HepG2 (cell line): ENCODE measurements around the gene ZNF275. TPM values are rescaled to one million over a fixed set of nuclear protein-coding genes. Genes with fewer than 3 reads are reported as not detected.

ENCODE experiments used
- ATAC-seq: fragments of 200-7000 bp; cut with Tn5 transposase; 3 replicates; pipeline ENCODE4 v1.9.1; 2020; ENCODE audit warnings: mild to moderate bottlenecking, moderate library complexity
- BruUV-seq: library from RNA; stranded (reverse); fragments of 400-500 nt; replicated peaks from 2 replicates; lab custom pipeline; 2021; lab: Mats Ljungman, UMichigan
- CTCF ChIA-PET: fragments of 300-600 bp; formaldehyde crosslinking; extraction: SDS; loops from one replicate; lab custom pipeline; 2021; ENCODE audit warnings: low total read pairs, inconsistent platforms, low intra/inter-chr PET ratio; lab: Yijun Ruan, JAX
- POLR2A ChIA-PET: fragments of 350-600 bp; sonication (Branson Sonifier 250); formaldehyde crosslinking; loops from one replicate; lab custom pipeline; 2020; ENCODE audit warnings: antibody characterized with exemption, inconsistent platforms; lab: Yijun Ruan, JAX
- DNase-seq: peaks from one replicate; pipeline ENCODE4 v3.0.0-alpha.2; 2015; ENCODE audit warnings: low spot score
- FAIRE-seq: peaks from 3 replicates; lab custom pipeline; 2011; peaks lifted over from hg19 to GRCh38; lab: Jason Lieb, UNC
- H2AFZ ChIP-seq: one replicate; pipeline ENCODE4 v1.6.1; 2011; ENCODE audit warnings: low read length, inconsistent platforms
- H3K27ac ChIP-seq: fragments of 300-600 bp; 3 replicates; pipeline ENCODE4 v1.8.0; 2011; ENCODE audit warnings: mixed run types, mild to moderate bottlenecking, mixed read lengths, low read length, inconsistent platforms; ENCODE audit not compliant: insufficient read depth; ENCODE audit errors: extremely low read length
- H3K27me3 ChIP-seq, 2 experiments: fragments of 200-600 bp in 1 of 2; 2 replicates in 1 of 2; 3 replicates in 1 of 2; pipeline versions ENCODE4 v1.6.0 to v1.8.0; 2011; ENCODE audit warnings: low read length in 2 of 2, mild to moderate bottlenecking in 2 of 2, moderate library complexity in 2 of 2, inconsistent platforms in 1 of 2; ENCODE audit not compliant: insufficient read depth in 2 of 2, control insufficient read depth in 1 of 2
- H3K36me3 ChIP-seq, 2 experiments: fragments of 200-600 bp in 1 of 2; replicated peaks in 1 of 2; 2 replicates in 1 of 2; 3 replicates in 1 of 2; pipeline versions ENCODE4 v1.5.1 to v1.8.0; 2011; ENCODE audit warnings: low read length in 2 of 2, inconsistent platforms in 1 of 2; ENCODE audit not compliant: insufficient read depth in 2 of 2, control insufficient read depth in 1 of 2
- H3K4me1 ChIP-seq: 2 replicates; pipeline ENCODE4 v1.5.1; 2012; ENCODE audit warnings: low read length, inconsistent platforms; ENCODE audit not compliant: insufficient read depth
- H3K4me2 ChIP-seq: 2 replicates; pipeline ENCODE4 v1.6.0; 2011; ENCODE audit warnings: low read depth, low read length, inconsistent platforms
- H3K4me3 ChIP-seq, 3 experiments: fragments of 200-600 bp in 1 of 3; sonication (generic), shearing (Covaris generic) in 1 of 3; replicated peaks in 1 of 3; 2 replicates each; pipeline ENCODE4 v1.5.1; 2011 to 2016; ENCODE audit warnings: low read length in 3 of 3, inconsistent platforms in 2 of 3, low read depth in 2 of 3, mild to moderate bottlenecking in 2 of 3, control low read depth in 1 of 3, mixed read lengths in 1 of 3; ENCODE audit not compliant: insufficient read depth in 1 of 3
- H3K79me2 ChIP-seq: one replicate; pipeline ENCODE4 v1.6.1; 2011; ENCODE audit warnings: low read length, inconsistent platforms; ENCODE audit not compliant: insufficient read depth
- H3K9ac ChIP-seq: 2 replicates; pipeline ENCODE4 v1.6.0; 2011; ENCODE audit warnings: mild to moderate bottlenecking, low read depth, low read length, inconsistent platforms; ENCODE audit not compliant: insufficient read depth
- H3K9me3 ChIP-seq: 2 replicates; pipeline ENCODE4 v1.5.1; 2012; ENCODE audit warnings: mild to moderate bottlenecking, low read length
- H4K20me1 ChIP-seq: 2 replicates; pipeline ENCODE4 v1.6.0; 2011; ENCODE audit warnings: inconsistent platforms, mild to moderate bottlenecking, low read length, moderate library complexity; ENCODE audit not compliant: insufficient read depth
- ADNP ChIP-seq: sonication (generic); formaldehyde crosslinking; IDR thresholded peaks from 2 replicates; pipeline ENCODE4 v1.4.0; 2020; ENCODE audit warnings: missing genetic modification reagents
- CHD2 ChIP-seq: IDR thresholded peaks from 2 replicates; pipeline ENCODE4 v1.6.1; 2011; ENCODE audit warnings: low read depth, low read length, improper control_type of control experiment
- EEA1 ChIP-seq: sonication (generic); formaldehyde crosslinking; IDR thresholded peaks from 2 replicates; pipeline ENCODE4 v1.5.1; 2020; ENCODE audit warnings: mild to moderate bottlenecking, missing genetic modification reagents, borderline replicate concordance
- FOXA1 ChIP-seq, 2 experiments: fragments of 450-650 bp in 1 of 2; sonication (generic) in 1 of 2; formaldehyde crosslinking in 1 of 2; IDR thresholded peaks; 2 replicates each; pipeline versions ENCODE4 v1.4.0 to v1.6.1; 2016 to 2020; ENCODE audit warnings: missing genetic modification reagents in 1 of 2
- MED13 ChIP-seq: sonication (generic); formaldehyde crosslinking; IDR thresholded peaks from 2 replicates; pipeline ENCODE4 v1.5.0; 2020; ENCODE audit warnings: missing genetic modification reagents
- ZIK1 ChIP-seq: sonication (generic); formaldehyde crosslinking; IDR thresholded peaks from 2 replicates; pipeline ENCODE4 v1.5.0; 2020; ENCODE audit warnings: mild to moderate bottlenecking, low read depth, missing genetic modification reagents, borderline replicate concordance
- ZNF274 ChIP-seq: sonication (generic); formaldehyde crosslinking; IDR thresholded peaks from 2 replicates; pipeline ENCODE4 v1.5.1; 2020; ENCODE audit warnings: mild to moderate bottlenecking, missing genetic modification reagents
- WGBS: methylation state at CpG from one replicate; pipeline ENCODE4 v1.1.6; 2017; ENCODE audit warnings: low lambda C conversion rate; 5-methylcytosine and 5-hydroxymethylcytosine counted together
- in situ Hi-C: cut with HindIII; loops from 2 replicates; pipeline ENCODE4 v1.10.0; 2017; ENCODE audit warnings: low pct_unique_long_range_greater_than_20kb; ENCODE audit not compliant: extremely low pct_ligation_motif_present
- intact Hi-C: fragments of 100-400 bp; cut with micrococcal nuclease; formaldehyde crosslinking; loops from one replicate; pipeline ENCODE4 v1.10.0; 2022; ENCODE audit not compliant: unreplicated experiment
- polyA plus RNA-seq, 8 experiments: library from polyadenylated mRNA; depleted of rRNA in 3 of 8; stranded (reverse) in 7 of 8; unstranded in 1 of 8; fragments of >200 nt; fragmentation: Illumina TruSeq in 4 of 8; extraction: Trizol in 4 of 8; gene quantifications; 2 replicates each; pipeline versions ENCODE4 v1.2.1 to v1.2.3, GENCODE V29; 2011 to 2016; ENCODE audit warnings: low read depth in 4 of 8, missing spikeins in 1 of 8, mixed read lengths in 1 of 8; ENCODE audit not compliant: insufficient read depth in 1 of 8
- total RNA-seq, 5 experiments: library from RNA; depleted of rRNA; stranded (reverse); fragments of >200 nt; fragmentation: Illumina TruSeq; extraction: Trizol; gene quantifications; 2 replicates each; pipeline ENCODE4 v1.2.3, GENCODE V29; 2016; ENCODE audit warnings: low read depth in 1 of 5
- TF ChIP-seq, protein P1 (sequence below): sonication (generic); formaldehyde crosslinking; IDR thresholded peaks from 2 replicates; pipeline ENCODE4 v1.4.0; 2020; ENCODE audit warnings: missing genetic modification reagents
- TF ChIP-seq, protein P2 (sequence below): sonication (generic); formaldehyde crosslinking; IDR thresholded peaks from 2 replicates; pipeline ENCODE4 v1.4.0; 2020; ENCODE audit warnings: missing genetic modification reagents
- TF ChIP-seq, protein P3 (sequence below): sonication (generic); formaldehyde crosslinking; IDR thresholded peaks from 2 replicates; pipeline ENCODE4 v1.5.0; 2020; ENCODE audit warnings: mild to moderate bottlenecking, missing genetic modification reagents, borderline replicate concordance

The ZNF275 gene
- total and polyA plus RNA-seq, 2 of the 13 experiments (the other 11 are each of a cell fraction or from before 2014, with no cell fraction given): 6.4 to 11.8 TPM

DNA sequence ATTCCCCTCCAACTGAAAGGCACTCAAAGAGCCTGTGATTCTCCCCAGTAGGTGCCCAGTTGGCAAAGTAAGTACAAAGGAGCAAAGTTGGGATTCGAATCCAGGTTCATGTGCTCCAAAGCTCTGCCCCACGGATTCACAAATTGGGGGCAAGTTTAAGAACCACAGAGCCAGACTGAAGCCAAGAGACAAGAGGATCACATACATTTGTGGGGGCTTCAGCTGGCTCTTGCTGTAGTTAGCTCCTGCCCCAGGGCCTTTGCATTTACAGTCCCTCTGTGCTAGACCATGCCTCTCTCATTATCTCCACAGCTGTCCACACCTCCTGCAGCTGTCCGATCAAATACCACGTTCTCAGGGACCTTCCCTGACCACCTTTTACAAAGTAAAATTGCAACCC, 31.2 kb upstream of the ZNF275 start:
- TF ChIP-seq MED13: no peak
- no peak for TF ChIP-seq ZNF274 (CRISPR knock-in tag)
- TF ChIP-seq, protein P1, sequence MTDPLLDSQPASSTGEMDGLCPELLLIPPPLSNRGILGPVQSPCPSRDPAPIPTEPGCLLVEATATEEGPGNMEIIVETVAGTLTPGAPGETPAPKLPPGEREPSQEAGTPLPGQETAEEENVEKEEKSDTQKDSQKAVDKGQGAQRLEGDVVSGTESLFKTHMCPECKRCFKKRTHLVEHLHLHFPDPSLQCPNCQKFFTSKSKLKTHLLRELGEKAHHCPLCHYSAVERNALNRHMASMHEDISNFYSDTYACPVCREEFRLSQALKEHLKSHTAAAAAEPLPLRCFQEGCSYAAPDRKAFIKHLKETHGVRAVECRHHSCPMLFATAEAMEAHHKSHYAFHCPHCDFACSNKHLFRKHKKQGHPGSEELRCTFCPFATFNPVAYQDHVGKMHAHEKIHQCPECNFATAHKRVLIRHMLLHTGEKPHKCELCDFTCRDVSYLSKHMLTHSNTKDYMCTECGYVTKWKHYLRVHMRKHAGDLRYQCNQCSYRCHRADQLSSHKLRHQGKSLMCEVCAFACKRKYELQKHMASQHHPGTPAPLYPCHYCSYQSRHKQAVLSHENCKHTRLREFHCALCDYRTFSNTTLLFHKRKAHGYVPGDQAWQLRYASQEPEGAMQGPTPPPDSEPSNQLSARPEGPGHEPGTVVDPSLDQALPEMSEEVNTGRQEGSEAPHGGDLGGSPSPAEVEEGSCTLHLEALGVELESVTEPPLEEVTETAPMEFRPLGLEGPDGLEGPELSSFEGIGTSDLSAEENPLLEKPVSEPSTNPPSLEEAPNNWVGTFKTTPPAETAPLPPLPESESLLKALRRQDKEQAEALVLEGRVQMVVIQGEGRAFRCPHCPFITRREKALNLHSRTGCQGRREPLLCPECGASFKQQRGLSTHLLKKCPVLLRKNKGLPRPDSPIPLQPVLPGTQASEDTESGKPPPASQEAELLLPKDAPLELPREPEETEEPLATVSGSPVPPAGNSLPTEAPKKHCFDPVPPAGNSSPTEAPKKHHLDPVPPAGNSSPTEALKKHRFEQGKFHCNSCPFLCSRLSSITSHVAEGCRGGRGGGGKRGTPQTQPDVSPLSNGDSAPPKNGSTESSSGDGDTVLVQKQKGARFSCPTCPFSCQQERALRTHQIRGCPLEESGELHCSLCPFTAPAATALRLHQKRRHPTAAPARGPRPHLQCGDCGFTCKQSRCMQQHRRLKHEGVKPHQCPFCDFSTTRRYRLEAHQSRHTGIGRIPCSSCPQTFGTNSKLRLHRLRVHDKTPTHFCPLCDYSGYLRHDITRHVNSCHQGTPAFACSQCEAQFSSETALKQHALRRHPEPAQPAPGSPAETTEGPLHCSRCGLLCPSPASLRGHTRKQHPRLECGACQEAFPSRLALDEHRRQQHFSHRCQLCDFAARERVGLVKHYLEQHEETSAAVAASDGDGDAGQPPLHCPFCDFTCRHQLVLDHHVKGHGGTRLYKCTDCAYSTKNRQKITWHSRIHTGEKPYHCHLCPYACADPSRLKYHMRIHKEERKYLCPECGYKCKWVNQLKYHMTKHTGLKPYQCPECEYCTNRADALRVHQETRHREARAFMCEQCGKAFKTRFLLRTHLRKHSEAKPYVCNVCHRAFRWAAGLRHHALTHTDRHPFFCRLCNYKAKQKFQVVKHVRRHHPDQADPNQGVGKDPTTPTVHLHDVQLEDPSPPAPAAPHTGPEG: no peak
- no peak for TF ChIP-seq ZIK1 (CRISPR knock-in tag)
- TF ChIP-seq, protein P2, sequence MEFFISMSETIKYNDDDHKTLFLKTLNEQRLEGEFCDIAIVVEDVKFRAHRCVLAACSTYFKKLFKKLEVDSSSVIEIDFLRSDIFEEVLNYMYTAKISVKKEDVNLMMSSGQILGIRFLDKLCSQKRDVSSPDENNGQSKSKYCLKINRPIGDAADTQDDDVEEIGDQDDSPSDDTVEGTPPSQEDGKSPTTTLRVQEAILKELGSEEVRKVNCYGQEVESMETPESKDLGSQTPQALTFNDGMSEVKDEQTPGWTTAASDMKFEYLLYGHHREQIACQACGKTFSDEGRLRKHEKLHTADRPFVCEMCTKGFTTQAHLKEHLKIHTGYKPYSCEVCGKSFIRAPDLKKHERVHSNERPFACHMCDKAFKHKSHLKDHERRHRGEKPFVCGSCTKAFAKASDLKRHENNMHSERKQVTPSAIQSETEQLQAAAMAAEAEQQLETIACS (CRISPR knock-in tag): no peak
- TF ChIP-seq CHD2: no peak
- TF ChIP-seq, protein P3, sequence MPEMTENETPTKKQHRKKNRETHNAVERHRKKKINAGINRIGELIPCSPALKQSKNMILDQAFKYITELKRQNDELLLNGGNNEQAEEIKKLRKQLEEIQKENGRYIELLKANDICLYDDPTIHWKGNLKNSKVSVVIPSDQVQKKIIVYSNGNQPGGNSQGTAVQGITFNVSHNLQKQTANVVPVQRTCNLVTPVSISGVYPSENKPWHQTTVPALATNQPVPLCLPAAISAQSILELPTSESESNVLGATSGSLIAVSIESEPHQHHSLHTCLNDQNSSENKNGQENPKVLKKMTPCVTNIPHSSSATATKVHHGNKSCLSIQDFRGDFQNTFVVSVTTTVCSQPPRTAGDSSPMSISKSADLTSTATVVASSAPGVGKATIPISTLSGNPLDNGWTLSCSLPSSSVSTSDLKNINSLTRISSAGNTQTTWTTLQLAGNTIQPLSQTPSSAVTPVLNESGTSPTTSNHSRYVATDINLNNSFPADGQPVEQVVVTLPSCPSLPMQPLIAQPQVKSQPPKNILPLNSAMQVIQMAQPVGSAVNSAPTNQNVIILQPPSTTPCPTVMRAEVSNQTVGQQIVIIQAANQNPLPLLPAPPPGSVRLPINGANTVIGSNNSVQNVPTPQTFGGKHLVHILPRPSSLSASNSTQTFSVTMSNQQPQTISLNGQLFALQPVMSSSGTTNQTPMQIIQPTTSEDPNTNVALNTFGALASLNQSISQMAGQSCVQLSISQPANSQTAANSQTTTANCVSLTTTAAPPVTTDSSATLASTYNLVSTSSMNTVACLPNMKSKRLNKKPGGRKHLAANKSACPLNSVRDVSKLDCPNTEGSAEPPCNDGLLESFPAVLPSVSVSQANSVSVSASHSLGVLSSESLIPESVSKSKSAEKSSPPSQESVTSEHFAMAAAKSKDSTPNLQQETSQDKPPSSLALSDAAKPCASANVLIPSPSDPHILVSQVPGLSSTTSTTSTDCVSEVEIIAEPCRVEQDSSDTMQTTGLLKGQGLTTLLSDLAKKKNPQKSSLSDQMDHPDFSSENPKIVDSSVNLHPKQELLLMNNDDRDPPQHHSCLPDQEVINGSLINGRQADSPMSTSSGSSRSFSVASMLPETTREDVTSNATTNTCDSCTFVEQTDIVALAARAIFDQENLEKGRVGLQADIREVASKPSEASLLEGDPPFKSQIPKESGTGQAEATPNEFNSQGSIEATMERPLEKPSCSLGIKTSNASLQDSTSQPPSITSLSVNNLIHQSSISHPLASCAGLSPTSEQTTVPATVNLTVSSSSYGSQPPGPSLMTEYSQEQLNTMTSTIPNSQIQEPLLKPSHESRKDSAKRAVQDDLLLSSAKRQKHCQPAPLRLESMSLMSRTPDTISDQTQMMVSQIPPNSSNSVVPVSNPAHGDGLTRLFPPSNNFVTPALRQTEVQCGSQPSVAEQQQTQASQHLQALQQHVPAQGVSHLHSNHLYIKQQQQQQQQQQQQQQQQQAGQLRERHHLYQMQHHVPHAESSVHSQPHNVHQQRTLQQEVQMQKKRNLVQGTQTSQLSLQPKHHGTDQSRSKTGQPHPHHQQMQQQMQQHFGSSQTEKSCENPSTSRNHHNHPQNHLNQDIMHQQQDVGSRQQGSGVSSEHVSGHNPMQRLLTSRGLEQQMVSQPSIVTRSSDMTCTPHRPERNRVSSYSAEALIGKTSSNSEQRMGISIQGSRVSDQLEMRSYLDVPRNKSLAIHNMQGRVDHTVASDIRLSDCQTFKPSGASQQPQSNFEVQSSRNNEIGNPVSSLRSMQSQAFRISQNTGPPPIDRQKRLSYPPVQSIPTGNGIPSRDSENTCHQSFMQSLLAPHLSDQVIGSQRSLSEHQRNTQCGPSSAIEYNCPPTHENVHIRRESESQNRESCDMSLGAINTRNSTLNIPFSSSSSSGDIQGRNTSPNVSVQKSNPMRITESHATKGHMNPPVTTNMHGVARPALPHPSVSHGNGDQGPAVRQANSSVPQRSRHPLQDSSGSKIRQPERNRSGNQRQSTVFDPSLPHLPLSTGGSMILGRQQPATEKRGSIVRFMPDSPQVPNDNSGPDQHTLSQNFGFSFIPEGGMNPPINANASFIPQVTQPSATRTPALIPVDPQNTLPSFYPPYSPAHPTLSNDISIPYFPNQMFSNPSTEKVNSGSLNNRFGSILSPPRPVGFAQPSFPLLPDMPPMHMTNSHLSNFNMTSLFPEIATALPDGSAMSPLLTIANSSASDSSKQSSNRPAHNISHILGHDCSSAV (CRISPR knock-in tag): no peak
- TF ChIP-seq FOXA1 (IDR thresholded peaks at IDR 0.05): no peak
- TF ChIP-seq FOXA1 (CRISPR knock-in tag; IDR thresholded peaks at IDR 0.05): no peak
- TF ChIP-seq EEA1 (CRISPR knock-in tag): no peak
- no peak for TF ChIP-seq ADNP (CRISPR knock-in tag)
- Histone ChIP-seq H3K36me3 (no peaks in the 10 kb centered on the region), H3K9me3 (no peaks in the 10 kb centered on the region), H3K27me3 (no peaks in the 10 kb centered on the region; a peak in 1 of 5 replicates), H3K79me2 (no peaks in the 10 kb centered on the region), H3K4me3 (no peak overlapping the region), H3K4me2 (no peak overlapping the region), H3K27ac (no peak overlapping the region), H2AFZ (no peak overlapping the region), H4K20me1 (no peaks in the 10 kb centered on the region), H3K9ac (no peak overlapping the region), H3K4me1 (no peaks in the 10 kb centered on the region)
- 0% methylated on average over 1 of the region's 4 CpGs for WGBS
- ChIA-PET CTCF (no interaction called here), POLR2A (no interaction called here)
- no peak for ATAC-seq
- DNase-seq: no peak
- BruUV-seq: no TSS peak
- FAIRE-seq: no peak
- intact Hi-C loops: no loop called here
- in situ Hi-C loops: no loop called here
